Smooth muscle cell of the pulmonary artery (primary cell): ENCODE results near the gene MYCT1. TPM values are rescaled to one million over a fixed set of nuclear protein-coding genes. Genes with fewer than 3 reads are reported as not detected.

ENCODE experiments used
- total RNA-seq: library from RNA; depleted of rRNA; stranded (reverse); fragments of >200 nt; gene quantifications from 2 replicates; pipeline ENCODE4 v1.2.3, GENCODE V29; 2014

MYCT1 gene
- total RNA-seq: 6.0 and 13.0 TPM in 2 replicates

GRCh38 chr6:152697634-152698033 is at the start of gene MYCT1:
MYCT1 (plus strand) TSS chr6:152697897; CDS start chr6:152697903, 6 bp downstream.

GRCh38 chr6:152750694-152751093 is 53.0 kb downstream of the MYCT1 start, which contains the start of gene VIP:
VIP (plus strand) TSS chr6:152750797; CDS start chr6:152752178, 1,381 bp downstream.

Other genes starting within 250 kb of the MYCT1 start
- gene SYNE1, start 60.5 kb upstream of the MYCT1 start, total RNA-seq: 203 and 218 TPM in 2 replicates
- gene VIP, start 52.9 kb downstream of the MYCT1 start, total RNA-seq: 0.10 TPM in 1 of 2 replicates, not detected in the other